ENCODE measurements around the gene AMPD3. TPM values are rescaled to one million over a fixed set of nuclear protein-coding genes. Genes with fewer than 3 reads are reported as not detected.

Gene AMPD3
- polyA plus RNA-seq, 1 donor, result 5.0 TPM

DNA sequence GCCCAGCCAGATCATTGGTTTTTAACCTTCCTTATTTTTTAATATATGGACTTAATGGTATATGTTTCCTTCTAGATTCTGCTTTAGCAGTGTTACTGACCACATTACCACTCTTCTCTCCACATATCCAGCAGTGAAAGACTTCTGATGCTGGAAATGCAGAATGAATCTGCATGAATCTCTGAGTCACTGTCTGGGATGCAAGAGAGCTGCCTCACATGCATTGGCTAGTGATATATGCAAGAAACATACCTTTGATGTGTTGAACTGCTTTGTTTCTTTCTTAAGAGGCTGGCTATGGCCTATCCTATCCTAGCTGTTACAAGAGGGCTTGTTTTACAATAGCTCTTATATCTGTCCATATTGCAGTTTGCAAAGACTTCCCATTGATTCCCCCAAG lies 16.6 kb upstream of the AMPD3 start:
- DNase-seq, result no peak

DNA sequence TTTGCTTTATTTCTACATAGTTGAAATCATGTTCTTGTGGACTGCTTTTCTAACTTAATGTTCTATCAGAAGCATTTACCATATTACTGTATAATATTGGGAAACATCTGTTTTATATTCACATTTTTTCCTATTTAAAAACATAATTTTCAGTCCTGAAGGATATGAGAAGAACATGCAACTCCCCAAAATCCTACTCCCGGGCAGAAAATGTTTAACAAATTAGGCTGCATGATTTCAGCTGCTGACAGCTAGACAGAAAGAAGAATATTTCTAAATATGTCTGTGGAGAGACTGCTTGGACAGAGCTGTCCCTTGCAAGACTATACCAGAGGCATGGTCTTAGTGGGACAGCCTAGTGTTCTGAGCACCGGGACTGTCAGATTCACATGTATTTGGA lies 15.7 kb upstream of the AMPD3 start:
- DNase-seq, result no peak

DNA sequence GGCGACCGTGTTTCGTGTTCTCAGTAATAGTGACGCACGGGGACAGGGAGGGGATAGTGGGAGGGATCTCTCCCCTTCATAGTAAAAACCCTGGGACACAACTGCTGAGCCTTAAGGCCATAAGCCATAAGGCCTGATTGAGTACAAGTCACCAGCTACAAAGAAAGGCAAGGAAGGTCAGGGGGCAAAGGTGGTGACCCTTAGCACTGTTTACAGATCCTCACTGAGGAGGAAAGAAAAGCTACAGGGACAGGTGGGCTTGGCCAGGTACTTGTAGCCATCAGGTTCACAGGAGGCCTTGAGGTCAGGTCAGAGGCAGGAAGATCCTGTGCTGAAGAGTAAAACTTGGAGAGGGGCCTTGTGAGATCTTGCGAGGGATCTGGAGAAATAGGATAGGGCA lies 15.1 kb upstream of the AMPD3 start:
- DNase-seq, result no peak

DNA sequence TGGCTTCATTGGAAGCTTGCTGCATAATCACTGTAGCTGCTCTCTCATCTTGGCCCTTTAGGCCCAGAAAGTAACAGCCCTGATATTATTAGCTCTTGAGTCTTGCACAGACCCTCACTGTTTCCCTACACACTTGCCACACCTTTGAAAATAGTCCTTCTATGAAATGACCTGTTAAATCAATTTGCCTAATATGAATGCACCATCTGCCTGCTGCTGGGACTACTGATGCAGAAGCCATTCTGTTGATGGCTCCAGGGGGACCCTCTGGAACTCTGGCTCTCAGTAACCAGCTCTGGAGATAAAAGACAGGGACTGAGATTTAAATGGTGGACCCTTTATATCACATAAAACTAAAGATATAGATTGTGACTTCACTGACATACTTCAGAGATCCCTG lies 14.7 kb upstream of the AMPD3 start:
- no peak for DNase-seq

DNA sequence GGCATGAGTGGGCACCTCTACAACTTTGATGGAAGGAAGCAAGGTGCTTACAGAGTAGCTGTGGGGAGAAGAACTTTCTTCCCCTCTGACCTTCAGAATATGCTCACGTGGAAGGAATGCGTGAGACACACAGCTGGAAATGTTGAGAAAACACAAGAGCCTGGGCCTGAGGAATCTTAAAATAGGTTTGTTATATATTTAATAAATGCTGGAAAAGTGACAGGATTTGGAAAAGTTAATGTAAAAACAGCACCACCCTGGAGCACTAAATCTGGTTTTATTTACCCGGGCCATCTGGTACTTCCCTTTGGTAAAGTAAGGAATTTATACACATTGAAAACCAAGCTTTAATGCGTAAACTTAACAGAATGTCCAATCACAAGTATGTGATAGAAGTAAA lies 14.0 kb upstream of the AMPD3 start:
- DNase-seq, result no peak

DNA sequence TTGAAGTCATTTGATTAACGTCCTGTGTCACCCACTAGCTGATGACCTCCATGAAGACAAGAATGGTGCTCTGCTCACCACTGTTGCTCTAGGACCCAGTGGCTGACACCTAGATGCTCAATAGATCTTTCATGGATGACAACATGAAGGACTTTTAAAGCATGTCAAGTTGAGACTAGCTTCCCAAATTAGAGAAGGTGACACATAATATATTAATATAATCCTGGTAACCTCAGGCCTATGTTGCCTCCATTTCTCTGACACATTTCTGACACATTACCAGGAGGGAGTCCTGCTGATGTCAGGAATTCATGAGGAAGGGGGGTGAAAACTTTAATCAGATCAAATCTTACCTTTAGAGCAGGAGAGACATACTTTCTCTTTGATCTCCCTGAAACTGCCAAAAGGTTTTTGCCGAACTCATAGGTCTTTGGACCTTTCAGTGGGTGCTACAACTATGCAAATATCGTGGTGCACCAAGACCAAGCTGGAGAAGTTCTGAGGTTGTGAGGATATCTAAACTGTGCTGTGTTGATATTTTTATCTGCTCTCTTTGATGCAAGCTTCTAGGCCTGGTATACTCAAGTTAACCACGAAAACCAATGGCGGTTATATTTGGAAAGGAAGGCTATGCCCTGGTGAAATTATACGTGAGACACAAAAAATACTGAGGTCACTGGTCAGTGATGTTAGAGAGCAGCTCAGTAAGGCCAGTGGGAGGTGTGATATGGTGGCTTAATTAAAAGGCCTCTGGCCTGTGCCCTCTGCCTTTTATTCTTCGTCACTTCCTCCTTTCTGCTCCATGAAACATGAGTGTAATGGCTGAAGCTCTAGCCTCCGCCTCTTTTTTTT lies 13.2 kb upstream of the AMPD3 start:
- DNase-seq, result no peak

DNA sequence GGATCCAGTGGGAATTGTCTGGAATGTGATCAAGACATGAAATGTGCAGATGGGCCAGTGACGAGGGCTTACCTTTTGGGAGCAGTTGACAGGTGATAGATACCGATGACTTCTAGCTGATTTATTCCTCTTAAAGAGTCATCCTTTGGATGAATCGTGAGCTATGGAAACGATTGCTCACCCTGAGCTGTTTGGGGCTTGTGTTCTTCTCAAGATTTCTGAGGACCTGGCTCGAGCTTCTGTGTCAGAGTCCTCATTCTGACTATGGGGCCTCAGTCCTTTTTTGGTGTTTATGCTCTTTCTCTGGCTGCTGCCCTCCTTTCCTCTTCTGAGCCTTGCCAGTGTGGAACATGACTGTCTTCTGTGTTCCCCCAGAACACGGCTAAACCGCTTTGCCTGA lies 11.9 kb upstream of the AMPD3 start:
- no peak for DNase-seq

DNA sequence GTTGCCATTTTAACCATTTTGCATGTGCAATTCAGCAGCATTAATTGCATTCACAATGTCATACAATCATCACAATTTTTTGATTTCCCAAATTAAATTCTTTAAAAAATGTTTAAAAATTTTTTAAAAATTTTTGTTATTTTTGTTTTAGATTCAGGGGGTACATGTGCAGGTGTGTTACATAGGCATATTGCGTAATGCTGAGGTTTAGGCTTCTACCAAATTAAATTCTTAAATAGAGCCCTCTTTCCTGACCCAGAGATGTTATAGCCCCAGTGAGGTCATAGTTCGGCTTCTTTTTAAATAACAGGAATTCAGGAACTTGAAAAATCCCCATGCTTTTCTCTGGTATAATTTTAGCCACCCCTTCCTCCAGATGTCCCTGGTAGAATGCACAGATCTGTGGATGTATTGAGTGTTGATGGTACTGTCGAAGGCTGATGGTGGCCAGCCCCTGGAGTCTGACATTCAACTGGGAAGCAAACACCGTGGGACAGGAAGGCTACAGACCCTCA lies 11.3 kb upstream of the AMPD3 start:
- no peak for DNase-seq

DNA sequence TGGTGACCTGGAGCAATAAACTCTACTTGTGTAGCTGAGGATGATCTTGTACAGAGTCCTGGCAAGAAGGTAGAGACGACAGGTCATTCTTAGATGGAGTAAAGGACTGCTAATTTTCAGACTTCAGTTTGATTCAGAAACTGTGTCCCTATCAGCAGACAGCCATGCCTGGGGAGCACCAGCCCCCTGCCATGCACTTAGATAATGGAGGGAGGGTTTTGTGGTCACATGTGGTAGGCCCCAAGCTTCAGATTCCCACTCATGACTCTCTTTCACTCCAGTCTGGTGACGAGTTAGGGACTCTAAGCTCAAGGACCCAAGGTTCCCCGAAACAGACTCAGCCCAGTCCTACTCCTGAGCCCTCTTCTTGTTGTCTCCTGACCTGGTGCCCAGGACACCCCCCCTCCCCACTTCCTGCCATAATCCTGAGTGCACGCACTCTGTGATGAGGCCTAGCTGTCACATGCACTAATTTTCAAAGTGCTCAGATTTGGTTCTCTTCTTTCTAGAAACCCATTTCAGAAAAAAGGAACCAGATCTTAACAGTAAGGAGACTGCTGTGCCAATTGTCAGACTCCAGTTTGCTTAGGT lies 10.2 kb upstream of the AMPD3 start:
- DNase-seq, result no peak

DNA sequence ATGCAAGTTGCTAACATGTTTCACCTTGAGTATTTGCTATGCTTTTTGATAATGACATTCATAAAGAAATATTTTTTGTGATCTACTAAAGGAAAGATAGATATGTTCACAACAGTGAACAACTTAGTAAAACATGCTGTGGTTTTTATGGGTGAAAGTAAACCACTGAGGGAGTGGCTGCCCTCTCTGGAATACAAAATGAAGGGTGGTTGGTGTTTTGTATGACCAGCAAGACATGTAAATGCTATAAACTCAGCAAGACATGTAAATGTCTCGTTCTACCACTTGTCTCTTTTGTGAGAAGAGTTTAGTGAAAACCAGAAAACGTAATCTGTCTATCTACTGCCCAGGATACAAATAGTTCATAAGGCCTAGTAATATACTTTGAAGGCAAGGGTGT lies 7.6 kb upstream of the AMPD3 start:
- DNase-seq, result no peak

DNA sequence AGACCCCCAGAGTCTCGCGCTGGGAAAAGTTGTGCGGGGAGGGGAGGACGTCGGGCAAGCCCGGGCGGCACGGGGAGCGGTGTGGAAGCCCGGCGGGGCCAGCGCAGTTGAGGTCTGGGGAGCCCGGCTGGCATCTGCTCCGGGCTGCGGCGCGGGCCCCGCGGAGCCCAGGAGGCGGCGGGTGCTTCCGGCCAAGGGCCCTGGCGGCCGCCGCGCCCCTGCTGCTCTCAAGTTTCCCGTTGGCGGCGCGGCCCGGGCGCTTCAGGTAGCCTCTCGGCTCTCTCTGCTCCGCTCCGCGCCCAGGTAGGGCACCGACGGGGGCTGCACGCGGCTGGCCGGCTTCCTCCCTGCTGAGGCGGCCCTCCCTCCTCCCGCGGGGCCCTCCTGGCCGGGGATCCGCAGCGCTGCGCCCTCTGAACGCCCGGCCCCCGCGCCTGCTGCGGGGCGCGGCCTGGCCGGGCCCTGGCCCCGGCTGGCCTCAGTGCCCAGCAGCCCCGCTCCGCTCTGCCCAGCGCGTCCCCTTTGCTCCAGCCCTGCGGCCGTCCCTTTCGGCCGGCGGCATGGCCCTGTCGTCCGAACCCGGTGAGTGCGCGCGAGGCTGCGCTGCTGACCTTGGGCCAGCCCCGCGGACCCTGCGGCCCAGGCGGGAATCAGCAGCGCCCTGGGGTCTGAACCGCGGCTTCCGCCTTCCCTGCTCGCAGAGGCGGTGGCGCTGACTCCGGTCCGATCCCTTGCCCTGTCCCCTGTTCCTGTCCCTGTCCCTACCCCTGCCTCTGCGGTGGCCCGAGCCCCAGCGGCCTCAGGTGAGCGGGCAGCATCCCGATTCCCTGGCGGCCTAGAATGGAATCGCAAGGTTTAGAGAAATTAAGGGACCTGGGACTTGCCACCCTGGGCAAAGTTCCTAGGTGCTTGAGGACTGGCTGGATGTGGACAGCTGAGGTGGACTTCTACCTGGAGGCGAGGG lies 4.3 kb upstream of the AMPD3 start:
- DNase-seq, result no peak

DNA sequence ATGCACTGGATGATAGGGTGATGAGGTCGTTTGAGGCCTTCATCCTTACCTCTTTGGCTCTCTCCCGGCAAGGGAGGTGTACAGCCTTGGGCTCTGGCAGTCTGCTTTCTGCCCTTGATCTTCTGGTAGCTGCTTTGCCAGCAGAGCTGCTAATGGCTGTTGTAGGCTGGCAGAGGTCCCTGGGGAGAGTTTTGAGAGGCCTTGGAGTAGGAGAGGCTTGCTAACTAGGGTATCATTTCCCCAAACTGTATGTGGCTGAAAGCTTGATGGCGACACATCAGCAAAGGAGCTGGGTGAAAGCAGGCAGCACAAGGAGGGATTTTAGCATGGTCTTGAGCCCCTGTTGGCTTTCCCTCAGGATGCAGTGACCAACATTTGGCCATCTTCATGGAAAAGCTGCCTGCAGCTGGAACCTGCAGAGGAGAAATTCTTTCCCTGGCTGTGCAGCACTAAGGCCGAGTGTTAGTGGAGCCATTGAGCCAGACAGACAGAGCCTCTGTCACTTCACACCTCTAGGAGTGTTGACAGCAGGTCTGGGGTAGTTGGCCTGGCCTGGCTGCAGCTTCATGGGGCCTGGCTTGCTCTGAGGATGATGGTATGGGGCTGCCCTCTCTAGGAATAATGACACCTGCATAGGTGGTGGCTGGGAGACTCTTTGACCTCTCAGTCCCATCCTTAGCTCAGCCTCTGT lies 3.5 kb upstream of the AMPD3 start:
- no peak for DNase-seq

DNA sequence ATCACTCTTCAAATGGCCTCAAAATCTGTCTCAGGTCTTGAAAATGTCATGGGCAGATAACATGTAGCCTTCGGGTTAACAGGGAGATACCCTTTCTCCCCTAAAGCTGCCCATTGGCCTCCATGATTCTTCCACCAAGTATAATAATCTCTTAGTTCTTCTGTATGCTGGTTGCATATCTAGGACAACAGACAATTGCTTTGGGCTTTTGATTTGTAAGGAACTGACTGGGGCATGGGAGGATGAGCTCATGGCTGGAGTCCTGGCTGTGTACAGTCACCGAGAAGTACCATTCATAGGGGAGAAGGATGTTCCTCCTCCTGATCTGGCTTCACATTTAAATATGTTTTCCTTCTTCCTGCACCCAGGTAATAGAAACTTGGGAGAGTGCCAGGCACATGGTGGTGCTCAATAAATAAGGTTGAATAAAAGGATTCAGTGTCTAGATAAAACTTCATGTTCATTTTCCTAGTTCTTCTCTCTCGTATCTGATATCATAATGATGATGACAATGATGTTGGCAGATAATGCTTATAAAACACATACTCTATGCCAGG lies 2.8 kb upstream of the AMPD3 start:
- DNase-seq, result no peak

DNA sequence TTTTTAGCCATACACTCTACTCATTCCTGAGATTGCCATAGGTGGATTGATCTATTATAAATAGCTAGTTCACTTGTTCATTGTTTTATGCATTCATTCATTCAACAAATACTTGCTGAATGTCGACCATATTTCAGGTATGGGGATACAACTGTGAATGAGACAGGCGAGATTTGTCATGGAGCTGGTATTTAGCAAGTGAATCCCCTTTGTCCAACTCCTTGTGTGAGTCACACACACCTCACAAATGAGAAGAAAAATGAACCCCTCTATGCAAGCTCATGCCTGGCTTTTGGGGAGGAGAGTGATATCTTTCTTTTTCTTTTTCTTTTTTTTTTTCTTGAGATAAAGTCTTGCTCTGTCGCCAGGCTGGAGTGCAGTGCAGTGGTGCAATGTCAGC lies 1.8 kb upstream of the AMPD3 start:
- no peak for DNase-seq

DNA sequence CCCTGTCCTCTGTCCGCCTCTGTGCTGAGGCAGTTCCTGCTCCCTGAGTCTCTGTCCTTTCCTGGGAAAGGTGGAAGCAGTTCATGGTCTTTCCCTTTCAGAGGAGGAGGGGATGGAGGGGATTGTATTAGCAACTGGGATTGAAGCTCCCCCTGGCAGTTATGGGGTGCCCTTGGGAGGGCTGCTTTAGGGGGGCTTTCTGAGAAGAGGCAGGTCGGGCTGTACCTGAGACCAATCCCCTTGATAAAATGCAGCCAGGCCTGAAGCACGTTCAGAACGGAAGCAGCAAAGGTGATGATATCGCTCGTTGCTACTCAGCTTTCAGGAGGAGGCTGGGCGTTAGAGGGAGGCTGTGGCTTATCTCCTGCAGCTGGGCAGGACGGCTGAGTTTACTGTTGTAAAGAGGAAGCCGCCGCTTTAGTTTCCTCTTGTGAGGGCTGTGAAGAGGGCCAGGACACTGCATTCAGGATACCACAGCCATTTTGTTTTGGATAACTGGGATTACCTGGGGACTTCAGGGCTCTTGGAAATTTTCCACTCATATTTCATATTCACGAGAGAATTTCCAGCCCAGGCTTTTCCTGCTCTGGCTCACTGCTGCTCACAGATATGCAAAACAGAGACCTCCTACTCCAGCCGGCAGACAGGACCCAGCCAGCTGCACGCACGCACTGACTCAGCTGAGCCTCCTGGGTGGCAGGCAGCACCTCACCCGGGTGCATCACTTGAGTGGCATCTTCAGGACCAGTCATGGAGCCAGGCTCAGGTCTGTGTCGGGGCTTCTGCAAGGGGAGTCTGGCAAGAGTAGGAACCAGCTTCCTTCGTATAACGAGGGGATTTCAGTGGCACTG lies 798 bp downstream of the AMPD3 start:
- no peak for DNase-seq

DNA sequence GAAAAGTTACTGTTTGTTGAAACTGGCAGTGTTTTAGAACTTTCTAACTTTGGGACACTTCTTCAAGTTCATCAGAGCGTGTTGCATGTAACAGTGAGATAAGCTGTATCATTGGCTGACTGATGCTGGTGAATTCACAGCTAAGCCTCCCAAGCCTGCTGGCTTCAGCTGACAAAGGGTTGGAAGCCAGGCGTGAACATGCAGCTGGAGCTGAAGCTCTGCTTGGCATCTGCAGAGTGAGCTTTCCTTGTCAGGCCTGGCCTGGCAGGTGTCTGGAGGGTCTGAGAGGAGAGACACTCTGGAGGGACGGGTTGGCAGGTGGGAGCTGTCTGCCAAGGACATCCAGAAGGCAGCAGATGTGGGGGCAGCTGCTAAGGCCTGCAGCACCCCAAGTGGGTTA lies 1.5 kb downstream of the AMPD3 start:
- no peak for DNase-seq

DNA sequence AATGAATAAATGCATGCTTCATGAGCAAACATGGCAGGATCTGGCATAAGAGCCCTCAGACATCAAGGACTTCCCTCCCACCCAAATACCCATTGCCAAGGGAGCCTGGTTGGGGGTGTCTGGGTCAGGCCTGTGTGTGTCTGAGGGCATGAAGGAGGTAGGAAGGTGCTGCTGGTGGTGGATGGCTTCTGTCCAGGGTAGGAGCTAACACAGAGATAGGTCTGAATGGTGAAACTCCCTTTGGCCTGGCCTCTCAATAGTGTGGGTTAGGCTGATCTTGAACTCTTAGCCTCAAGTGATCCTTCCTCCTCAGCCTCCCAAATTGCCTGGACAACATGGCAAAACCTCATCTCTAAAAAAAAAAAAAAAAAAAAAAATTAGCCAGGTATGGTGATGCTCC lies 2.8 kb downstream of the AMPD3 start:
- DNase-seq, result no peak

DNA sequence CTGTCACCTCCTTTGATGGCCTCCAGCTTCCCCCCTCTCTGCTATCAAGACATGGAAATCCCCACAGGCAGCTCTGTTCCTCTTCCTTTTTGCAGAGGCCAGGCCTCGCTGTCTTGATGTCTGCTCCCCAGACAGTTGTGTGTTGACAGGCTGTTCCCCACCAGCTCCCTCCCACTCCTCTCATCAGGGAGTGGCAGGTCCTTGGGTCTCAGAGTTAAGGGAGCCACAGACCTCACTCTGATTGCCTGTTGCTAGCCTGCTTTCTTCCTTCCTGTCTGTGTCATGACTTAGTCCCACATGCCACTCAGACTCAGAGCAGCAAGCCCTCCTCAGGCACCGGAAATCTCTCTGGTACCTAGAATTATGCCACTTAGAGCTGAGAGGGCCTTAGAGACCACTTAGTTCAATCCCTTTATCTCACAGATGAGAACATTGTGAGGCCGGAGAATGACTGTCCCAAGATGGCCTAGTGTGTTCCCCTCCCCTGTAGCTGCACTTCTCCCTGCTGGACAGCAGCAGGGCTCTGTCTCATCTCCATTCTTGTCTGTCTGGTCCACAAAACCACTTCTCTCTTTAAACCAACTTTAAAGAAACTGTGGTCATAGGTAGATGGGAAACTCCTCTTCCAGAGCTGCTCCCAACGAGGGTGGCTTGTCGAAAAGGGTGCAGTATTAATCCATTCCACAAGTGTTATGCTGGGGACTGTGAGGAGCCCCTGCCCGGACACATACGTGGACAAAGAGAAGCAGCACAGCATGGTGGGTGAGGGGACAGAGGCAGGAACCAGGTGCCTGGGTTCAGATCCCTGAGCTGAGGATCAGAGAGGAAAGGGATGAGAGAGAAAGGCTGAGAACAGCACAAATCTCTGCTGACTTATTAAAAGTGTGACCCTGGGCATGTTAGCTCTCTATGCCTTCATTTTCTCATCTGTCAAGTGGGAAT lies 4.2 kb downstream of the AMPD3 start:
- DNase-seq, result no peak

DNA sequence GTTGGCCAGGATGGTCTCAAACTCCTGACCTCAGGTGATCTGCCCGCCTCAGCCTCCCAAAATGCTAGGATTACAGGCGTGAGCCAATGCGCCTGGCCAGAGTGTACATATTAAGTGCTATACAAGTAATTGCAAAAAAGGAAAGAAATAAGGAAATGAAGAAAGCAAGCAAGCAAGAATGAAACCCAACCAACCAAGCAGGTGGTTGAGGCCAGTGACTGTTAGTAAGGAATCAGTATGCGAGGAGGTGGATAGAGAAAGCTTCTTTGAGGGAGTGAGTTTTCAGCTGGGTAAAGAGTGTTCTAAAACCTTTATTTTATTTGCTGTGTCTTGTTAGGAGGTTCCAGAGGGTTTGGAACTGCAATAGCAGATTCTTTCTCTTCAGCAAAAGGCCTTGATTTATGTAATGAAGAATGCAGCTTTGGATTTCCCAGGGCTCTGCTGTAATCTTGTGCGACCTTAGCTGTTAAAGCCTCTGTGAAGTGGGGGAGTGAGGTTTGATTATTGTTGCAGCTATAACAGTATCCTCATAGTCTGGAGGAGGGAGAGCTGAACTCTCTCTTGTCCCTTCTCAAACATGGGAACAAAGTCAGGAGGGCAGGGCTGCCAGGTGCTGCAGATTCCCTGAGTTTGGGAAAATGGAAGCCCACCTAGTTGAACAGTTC lies 5.7 kb downstream of the AMPD3 start:
- no peak for DNase-seq

All from hindlimb muscle (tissue), 1 donor.